Esophagus muscularis mucosa (tissue), 4 donors: ENCODE data around the gene CBX5. TPM values are rescaled to one million over a fixed set of nuclear protein-coding genes. Genes with fewer than 3 reads are reported as not detected.
A peak's percentile ranks its signal among the peaks of the same experiment; 100 is the strongest.

Experiments
- DNase-seq: peaks from one replicate; pipeline ENCODE4 v3.0.0-alpha.2; 2017; ENCODE audit errors: extremely low spot score
- H3K27ac ChIP-seq, 4 donors: fragments of 200-600 bp; sonication (generic); replicated peaks in 1 of 4; 1 replicate in 3 of 4; 2 replicates in 1 of 4; pipeline ENCODE4 v1.5.1; 2016 to 2019; ENCODE audit warnings: mild to moderate bottlenecking in 1 of 4
- H3K27me3 ChIP-seq, 4 donors: fragments of 200-600 bp; sonication (generic); one replicate each; pipeline versions ENCODE4 v1.5.1 to v1.6.0; 2016 to 2019
- H3K36me3 ChIP-seq, 4 donors: fragments of 200-600 bp; sonication (generic); one replicate each; pipeline ENCODE4 v1.5.1; 2016 to 2019
- H3K4me1 ChIP-seq, 4 donors: fragments of 200-600 bp; sonication (generic); one replicate each; pipeline ENCODE4 v1.5.1; 2016 to 2019
- H3K4me3 ChIP-seq, 4 donors: fragments of 200-600 bp; sonication (generic); 1 replicate in 2 of 4; 2 replicates in 2 of 4; pipeline ENCODE4 v1.5.1; 2016 to 2019; ENCODE audit warnings: mild to moderate bottlenecking in 4 of 4, moderate library complexity in 1 of 4
- H3K9me3 ChIP-seq, 4 donors: fragments of 200-600 bp; sonication (generic); 1 replicate in 3 of 4; 2 replicates in 1 of 4; pipeline ENCODE4 v1.5.1; 2016 to 2019
- CTCF ChIP-seq, 3 experiments: fragments of 200-600 bp in 2 of 3; fragments of 450-650 bp in 1 of 3; sonication (generic) in 2 of 3; IDR thresholded peaks; one replicate each; pipeline ENCODE4 v1.5.1; 2017 to 2019; ENCODE audit warnings: antibody characterized with exemption in 3 of 3, mild to moderate bottlenecking in 2 of 3, moderate library complexity in 1 of 3
- EP300 ChIP-seq: sonication (generic); formaldehyde crosslinking; IDR thresholded peaks from one replicate; pipeline ENCODE4 v1.6.1; 2017; ENCODE audit warnings: antibody characterized with exemption
- POLR2A ChIP-seq: fragments of 450-650 bp; IDR thresholded peaks from one replicate; pipeline ENCODE4 v1.6.1; 2017; ENCODE audit warnings: antibody characterized with exemption, moderate library complexity, mild to moderate bottlenecking, low read depth
- POLR2AphosphoS5 ChIP-seq, 2 donors: sonication (generic); formaldehyde crosslinking; IDR thresholded peaks; one replicate each; pipeline ENCODE4 v1.6.1; 2017; ENCODE audit warnings: antibody characterized with exemption in 2 of 2
- WGBS: methylation state at CpG from one replicate; pipeline ENCODE4 v1.1.5; 2018; 5-methylcytosine and 5-hydroxymethylcytosine counted together
- intact Hi-C: fragments of 100-400 bp; cut with DNase I; formaldehyde crosslinking; loops from one replicate; pipeline ENCODE4 v1.15.1; 2023
- total RNA-seq, 4 donors: library from RNA; depleted of rRNA; stranded (reverse); fragments of >200 nt; gene quantifications; one replicate each; pipeline versions ENCODE4 v1.1.0 to v1.2.1, GENCODE V29; 2016

Gene CBX5
- total RNA-seq, 4 donors from 2014 or later, result 29.0 to 45.3 (median 37.3) TPM

- H3K4me1 ChIP-seq, result peaks cover 25 to 41% (median 33%) of the 10 kb centered on the region in 4 donors
- WGBS, result 47% methylated on average over 14 of the region's 33 CpGs
- H3K27me3 ChIP-seq, result peaks cover 0 to 87% (median 26%) of the 10 kb centered on the region in 4 donors
- no peaks in the 10 kb centered on the region for H3K36me3 ChIP-seq
- DNase-seq, result peak; percentile 94
- no peak overlapping the region for H3K27ac ChIP-seq
- TF ChIP-seq EP300 (no peak), POLR2A (no peak), CTCF (IDR thresholded peaks at IDR 0.05) (peak; percentile 85 to 95 (median 89)), POLR2AphosphoS5 (IDR thresholded peaks at IDR 0.05) (peak in 1 of 2 donors; percentile 59)
- peak overlapping the region in 2 of 4 donors; percentile 8 to 40 for H3K4me3 ChIP-seq
- no peaks in the 10 kb centered on the region for H3K9me3 ChIP-seq
- intact Hi-C loops, result loop anchor here (5.0 kb wide), 1 partner anchor 148 kb away; the partner anchor contains the start of gene GPR84
These were observed 65.1 kb downstream of the CBX5 start for GRCh38 chr12:54214553-54215406.

- H3K36me3 ChIP-seq, result no peaks in the 10 kb centered on the region
- no peak for TF ChIP-seq POLR2A
- H3K27me3 ChIP-seq, result peaks cover 0 to 97% (median 26%) of the 10 kb centered on the region in 4 donors
- no peaks in the 10 kb centered on the region for H3K9me3 ChIP-seq
- no peak overlapping the region for H3K27ac ChIP-seq
- peaks cover 25 to 40% (median 32%) of the 10 kb centered on the region in 4 donors for H3K4me1 ChIP-seq
- no peak overlapping the region for H3K4me3 ChIP-seq
- intact Hi-C loops, result no loop called here
- DNase-seq, result no peak
- 97% methylated on average over 2 of the region's 2 CpGs for WGBS
These were observed 66.8 kb downstream of the CBX5 start for GRCh38 chr12:54213079-54213478.

- Histone ChIP-seq H3K27ac (no peak overlapping the region), H3K4me3 (no peak overlapping the region), H3K9me3 (no peaks in the 10 kb centered on the region), H3K36me3 (no peaks in the 10 kb centered on the region), H3K27me3 (peaks cover 0 to 93% (median 21%) of the 10 kb centered on the region in 4 donors), H3K4me1 (peaks cover 15 to 29% (median 21%) of the 10 kb centered on the region in 4 donors)
- TF ChIP-seq POLR2AphosphoS5 (IDR thresholded peaks at IDR 0.05) (no peak), POLR2A (no peak), EP300 (no peak), CTCF (IDR thresholded peaks at IDR 0.05) (no peak)
- no peak for DNase-seq
- intact Hi-C loops, result no loop called here
- 89% methylated on average over 7 of the region's 7 CpGs for WGBS
These were observed 68.0 kb downstream of the CBX5 start for GRCh38 chr12:54211920-54212319.

DNA sequence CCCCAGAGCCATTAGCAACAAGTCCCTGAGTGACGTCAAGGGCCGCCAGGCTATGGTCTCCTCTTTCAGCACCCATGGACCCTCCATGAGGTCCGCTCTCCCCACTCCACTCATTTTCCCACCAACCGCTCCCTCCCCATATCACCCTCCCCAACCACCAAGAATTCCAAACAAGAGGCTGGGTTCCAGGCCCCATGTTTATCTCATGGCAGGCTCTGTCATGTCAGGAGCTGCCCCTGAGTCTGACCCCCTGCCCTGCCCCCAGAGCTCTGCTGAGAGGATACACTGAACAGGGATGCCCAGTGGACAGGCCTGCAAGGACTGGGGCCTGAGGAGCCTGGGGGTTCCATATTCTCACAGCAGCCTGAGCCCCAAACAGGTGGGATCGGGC, 69.5 kb downstream of the CBX5 start:
- H3K27me3 ChIP-seq, result peaks cover 0 to 83% (median 12%) of the 10 kb centered on the region in 4 donors
- TF ChIP-seq CTCF (IDR thresholded peaks at IDR 0.05), result no peak
- TF ChIP-seq POLR2A, result no peak
- no peak for TF ChIP-seq POLR2AphosphoS5 (IDR thresholded peaks at IDR 0.05)
- no peak for TF ChIP-seq EP300
- intact Hi-C loops, result no loop called here
- H3K36me3 ChIP-seq, result no peaks in the 10 kb centered on the region
- H3K9me3 ChIP-seq, result no peaks in the 10 kb centered on the region
- no peak overlapping the region for H3K4me3 ChIP-seq
- H3K27ac ChIP-seq, result no peak overlapping the region
- no peak for DNase-seq
- H3K4me1 ChIP-seq, result peaks cover 6 to 14% (median 10%) of the 10 kb centered on the region in 4 donors
- 87% methylated on average over 5 of the region's 5 CpGs for WGBS

DNA sequence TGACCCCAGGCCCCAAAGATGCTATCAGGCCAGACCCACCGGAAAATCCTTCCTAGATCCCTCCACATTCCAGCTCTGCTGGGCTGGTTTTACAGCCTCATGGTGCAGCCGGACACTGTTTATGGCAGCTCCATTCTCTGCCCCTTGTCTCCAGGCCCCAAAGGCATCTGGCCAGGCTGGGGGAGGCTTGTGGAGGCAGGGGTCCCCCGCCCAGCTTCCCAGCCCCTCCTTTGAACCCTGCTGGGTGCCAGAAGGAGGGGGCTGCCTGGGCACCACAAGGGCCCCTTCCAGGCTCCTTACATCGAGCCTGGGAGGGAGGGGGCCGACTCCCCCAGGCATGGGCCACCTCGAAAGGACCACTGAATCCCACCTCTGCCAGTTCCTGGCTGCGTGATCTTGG, 71.3 kb downstream of the CBX5 start:
- Histone ChIP-seq H3K36me3 (no peaks in the 10 kb centered on the region), H3K9me3 (no peaks in the 10 kb centered on the region), H3K27me3 (peaks cover 0 to 82% (median 8%) of the 10 kb centered on the region in 4 donors), H3K4me1 (no peaks in the 10 kb centered on the region), H3K27ac (no peak overlapping the region), H3K4me3 (no peak overlapping the region)
- TF ChIP-seq POLR2A, result no peak
- no peak for TF ChIP-seq CTCF (IDR thresholded peaks at IDR 0.05)
- TF ChIP-seq POLR2AphosphoS5 (IDR thresholded peaks at IDR 0.05), result no peak
- no peak for TF ChIP-seq EP300
- intact Hi-C loops, result no loop called here
- WGBS, result 62% methylated on average over 7 of the region's 7 CpGs
- DNase-seq, result no peak
